GM23338 (cell line): ENCODE results near the gene DCTN5. TPM values are rescaled to one million over a fixed set of nuclear protein-coding genes. Genes with fewer than 3 reads are reported as not detected.

Experiments
- ATAC-seq: fragments of 200-7000 bp; cut with Tn5 transposase; 3 replicates; pipeline ENCODE4 v1.9.1; 2020
- DNase-seq: peaks from one replicate; pipeline ENCODE4 v3.0.0-alpha.2; 2015; ENCODE audit warnings: low spot score
- H2AFZ ChIP-seq: fragments of 200-600 bp; sonication (generic); 2 replicates; pipeline ENCODE4 v1.8.0; 2016; ENCODE audit warnings: antibody characterized with exemption, mild to moderate bottlenecking, moderate library complexity
- H3F3A ChIP-seq: fragments of 200-600 bp; sonication (generic); replicated peaks from 2 replicates; pipeline ENCODE4 v1.8.0; 2017; ENCODE audit warnings: antibody characterized with exemption, mixed run types, low read depth
- H3K27ac ChIP-seq: fragments of 200-600 bp; sonication (generic); 2 replicates; pipeline ENCODE4 v1.6.1; 2016; ENCODE audit warnings: low read depth
- H3K27me3 ChIP-seq: fragments of 200-600 bp; sonication (generic); 2 replicates; pipeline ENCODE4 v1.8.0; 2016; ENCODE audit warnings: mild to moderate bottlenecking, mixed run types, moderate library complexity; ENCODE audit not compliant: insufficient read depth
- H3K36me3 ChIP-seq: fragments of 200-600 bp; sonication (generic); 2 replicates; pipeline ENCODE4 v1.8.0; 2016; ENCODE audit warnings: mild to moderate bottlenecking; ENCODE audit not compliant: insufficient read depth
- H3K4me1 ChIP-seq: fragments of 200-600 bp; sonication (generic); 2 replicates; pipeline ENCODE4 v1.8.0; 2016; ENCODE audit warnings: mild to moderate bottlenecking, moderate library complexity; ENCODE audit not compliant: insufficient read depth
- H3K4me2 ChIP-seq: fragments of 200-600 bp; sonication (generic); 2 replicates; pipeline ENCODE4 v1.7.1; 2017; ENCODE audit warnings: mixed run types
- H3K4me3 ChIP-seq: fragments of 200-600 bp; sonication (generic); 2 replicates; pipeline ENCODE4 v1.6.1; 2016; ENCODE audit warnings: mixed run types
- H3K79me2 ChIP-seq: fragments of 200-600 bp; sonication (generic); replicated peaks from 2 replicates; pipeline ENCODE4 v1.8.0; 2017; ENCODE audit warnings: mild to moderate bottlenecking; ENCODE audit not compliant: insufficient read depth
- H3K9me2 ChIP-seq: fragments of 200-600 bp; sonication (generic); 2 replicates; pipeline ENCODE4 v1.8.0; 2017; ENCODE audit not compliant: insufficient read depth
- H4K20me1 ChIP-seq: fragments of 200-600 bp; sonication (generic); replicated peaks from 2 replicates; pipeline ENCODE4 v1.8.0; 2017; ENCODE audit warnings: mild to moderate bottlenecking; ENCODE audit not compliant: insufficient read depth
- H3K27ac Mint-ChIP-seq: 2 replicates; pipeline ENCODE4 v1.8.0; 2020; ENCODE audit warnings: inconsistent platforms, mild to moderate bottlenecking, moderate library complexity, mixed read lengths
- H3K27me3 Mint-ChIP-seq: 3 replicates; pipeline ENCODE4 v1.8.0; 2022; ENCODE audit warnings: low read depth, mild to moderate bottlenecking, moderate library complexity, mixed read lengths, inconsistent platforms; ENCODE audit not compliant: insufficient read depth, poor library complexity
- H3K36me3 Mint-ChIP-seq: 3 replicates; pipeline ENCODE4 v1.8.0; 2021; ENCODE audit warnings: low read depth, mild to moderate bottlenecking, inconsistent platforms, moderate library complexity, mixed read lengths
- H3K4me1 Mint-ChIP-seq: 3 replicates; pipeline ENCODE4 v1.8.0; 2020; ENCODE audit warnings: mild to moderate bottlenecking, inconsistent platforms, mixed read lengths
- H3K4me3 Mint-ChIP-seq: 3 replicates; pipeline ENCODE4 v1.8.0; 2021; ENCODE audit warnings: moderate library complexity, mild to moderate bottlenecking, inconsistent platforms, mixed read lengths
- H3K9me3 Mint-ChIP-seq: 3 replicates; pipeline ENCODE4 v1.8.0; 2020; ENCODE audit warnings: moderate library complexity, mild to moderate bottlenecking, inconsistent platforms, mixed read lengths
- CREB1 ChIP-seq: fragments of 250-450 bp; sonication (Bioruptor Pico); IDR thresholded peaks from 2 replicates; pipeline ENCODE4 v1.5.0; 2020; ENCODE audit warnings: low read depth, mild to moderate bottlenecking, moderate library complexity
- EZH2 ChIP-seq: fragments of 200-600 bp; sonication (generic); IDR thresholded peaks from one replicate; pipeline ENCODE4 v1.8.0; 2017; ENCODE audit warnings: antibody characterized with exemption, mild to moderate bottlenecking, low read depth; ENCODE audit not compliant: unreplicated experiment
- POLR2AphosphoS5 ChIP-seq: IDR thresholded peaks from 2 replicates; pipeline ENCODE4 v1.6.1; 2016; ENCODE audit warnings: antibody characterized with exemption, low read depth
- REST ChIP-seq: IDR thresholded peaks from one replicate; pipeline ENCODE4 v1.6.1; 2018; ENCODE audit warnings: antibody characterized with exemption; ENCODE audit not compliant: unreplicated experiment
- STAT1 ChIP-seq: IDR thresholded peaks from one replicate; pipeline ENCODE4 v1.6.1; 2016; ENCODE audit warnings: antibody characterized with exemption; ENCODE audit not compliant: unreplicated experiment
- ZNF331 ChIP-seq: fragments of 250-450 bp; sonication (Bioruptor Pico); IDR thresholded peaks from 2 replicates; pipeline ENCODE4 v1.5.0; 2020; ENCODE audit warnings: low read depth, mild to moderate bottlenecking, moderate library complexity
- ZNF462 ChIP-seq: fragments of 250-450 bp; sonication (Bioruptor Pico); IDR thresholded peaks from 2 replicates; pipeline ENCODE4 v1.5.0; 2020; ENCODE audit warnings: mild to moderate bottlenecking, moderate library complexity
- polyA plus RNA-seq: library from polyadenylated mRNA; unstranded; fragments of >200 nt; fragmentation: Nextera tagmentation; extraction: Ambion mirVana; gene quantifications from 2 replicates; pipeline ENCODE4 v1.2.1, GENCODE V29; 2016
- total RNA-seq: library from RNA; depleted of rRNA; stranded (reverse); fragments of >200 nt; shearing (Covaris generic); gene quantifications from 2 replicates; pipeline ENCODE4 v1.2.3, GENCODE V29; 2014

Gene DCTN5
- total and polyA plus RNA-seq, 2 experiments from 2014 or later: 11.5 to 69.6 TPM

- no peak for TF ChIP-seq ZNF462 (CRISPR knock-in tag)
- no peak for TF ChIP-seq CREB1 (CRISPR knock-in tag)
- no peak for TF ChIP-seq POLR2AphosphoS5
- TF ChIP-seq STAT1: no peak
- TF ChIP-seq REST: no peak
These were observed 65.2 kb downstream of the DCTN5 start (continued) for GRCh38 chr16:23706439-23706838.

GRCh38 chr16:23709536-23709935, 68.3 kb downstream of the DCTN5 start:
- peaks cover 19% of the 10 kb centered on the region for H3K27me3 Mint-ChIP-seq
- 0 out of 2 replicates have a peak, but pooled peaks cover 5% of the 10 kb centered on the region for H3K4me1 ChIP-seq
- no peaks in the 10 kb centered on the region; the same call in 1 of the 2 replicates for H3K9me2 ChIP-seq
- DNase-seq: no peak
- H3K4me2 ChIP-seq: no peak overlapping the region
- no peak overlapping the region for H2AFZ ChIP-seq
- H3K27me3 ChIP-seq: peaks cover 33% of the 10 kb centered on the region
- H3K4me3 Mint-ChIP-seq: no peak overlapping the region
- no peaks in the 10 kb centered on the region for H4K20me1 ChIP-seq
- peaks cover 3% of the 10 kb centered on the region; the same call in 2 of the 3 replicates for H3K4me1 Mint-ChIP-seq
- TF ChIP-seq EZH2 (no peak), ZNF331 (CRISPR knock-in tag) (peak; percentile 98)
- no peak overlapping the region for H3K27ac ChIP-seq
- no peak for ATAC-seq
- H3K4me3 ChIP-seq: no peak overlapping the region
- no peaks in the 10 kb centered on the region for H3K36me3 ChIP-seq
- no peak overlapping the region for H3K27ac Mint-ChIP-seq
- H3K79me2 ChIP-seq: no peaks in the 10 kb centered on the region
- no peaks in the 10 kb centered on the region for H3F3A ChIP-seq
- H3K9me3 Mint-ChIP-seq: peaks cover 24% of the 10 kb centered on the region
- H3K36me3 Mint-ChIP-seq: peaks cover 17% of the 10 kb centered on the region
